ENCODE results near the gene TRUB2. TPM values are rescaled to one million over a fixed set of nuclear protein-coding genes. Genes with fewer than 3 reads are reported as not detected.
A peak's percentile ranks its signal among the peaks of the same experiment; 100 is the strongest.

Gene TRUB2
- total and polyA plus RNA-seq, 2 of the 13 experiments (the other 11 are each of a cell fraction or from before 2014, with no cell fraction given): 22.3 to 41.2 TPM

DNA sequence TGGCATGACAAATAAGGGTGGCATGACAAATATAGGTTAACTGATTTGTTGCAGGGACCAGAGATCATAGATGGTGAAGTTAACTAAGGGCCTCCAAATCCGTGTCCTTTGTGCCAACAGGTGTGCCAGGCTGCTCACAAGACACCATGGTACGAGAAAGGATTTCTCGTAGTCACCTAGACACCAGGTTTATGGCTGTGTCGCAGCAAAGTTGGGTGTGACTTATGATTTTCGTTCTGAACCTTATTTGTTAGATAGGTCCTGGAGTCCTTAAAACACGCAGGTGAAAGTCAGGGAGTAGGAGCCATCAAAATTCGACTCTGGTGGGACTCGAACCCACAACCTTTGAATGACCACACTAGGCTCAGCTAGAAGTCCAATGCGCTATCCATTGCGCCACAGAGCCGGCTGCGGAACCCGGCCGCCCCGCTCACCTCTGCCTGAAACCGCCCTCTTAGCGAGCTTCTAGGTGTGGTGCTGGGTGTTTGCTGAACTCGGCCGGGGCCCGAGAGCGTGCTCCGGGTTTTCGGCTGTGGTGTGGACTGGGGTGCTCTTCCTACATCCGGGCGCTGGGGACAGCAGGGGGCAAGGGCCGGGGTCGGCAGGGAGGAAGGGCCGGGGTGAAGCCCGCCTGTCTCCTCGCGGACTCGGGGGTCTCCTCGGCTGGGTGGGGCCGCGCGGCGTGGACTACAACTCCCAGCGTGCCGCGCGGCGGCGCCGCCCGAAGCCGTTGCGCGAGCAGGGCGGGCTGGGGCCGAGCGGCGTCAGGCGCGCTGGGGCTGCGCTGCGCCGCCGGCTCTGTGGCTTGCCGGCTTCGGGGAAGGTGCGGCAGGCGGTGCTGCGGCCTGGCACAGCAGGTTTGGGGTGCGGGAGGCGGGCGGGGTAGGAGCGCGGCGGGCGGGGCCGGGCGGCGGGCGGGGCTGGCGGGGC is 17.8 kb upstream of the TRUB2 start, which contains the start of gene SLC27A4 (continued):
- TF ChIP-seq, protein P1, sequence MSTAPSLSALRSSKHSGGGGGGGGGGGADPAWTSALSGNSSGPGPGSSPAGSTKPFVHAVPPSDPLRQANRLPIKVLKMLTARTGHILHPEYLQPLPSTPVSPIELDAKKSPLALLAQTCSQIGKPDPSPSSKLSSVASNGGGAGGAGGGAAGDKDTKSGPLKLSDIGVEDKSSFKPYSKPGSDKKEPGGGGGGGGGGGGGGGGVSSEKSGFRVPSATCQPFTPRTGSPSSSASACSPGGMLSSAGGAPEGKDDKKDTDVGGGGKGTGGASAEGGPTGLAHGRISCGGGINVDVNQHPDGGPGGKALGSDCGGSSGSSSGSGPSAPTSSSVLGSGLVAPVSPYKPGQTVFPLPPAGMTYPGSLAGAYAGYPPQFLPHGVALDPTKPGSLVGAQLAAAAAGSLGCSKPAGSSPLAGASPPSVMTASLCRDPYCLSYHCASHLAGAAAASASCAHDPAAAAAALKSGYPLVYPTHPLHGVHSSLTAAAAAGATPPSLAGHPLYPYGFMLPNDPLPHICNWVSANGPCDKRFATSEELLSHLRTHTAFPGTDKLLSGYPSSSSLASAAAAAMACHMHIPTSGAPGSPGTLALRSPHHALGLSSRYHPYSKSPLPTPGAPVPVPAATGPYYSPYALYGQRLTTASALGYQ (CRISPR knock-in tag; IDR thresholded peaks at IDR 0.05): no peak
- TF ChIP-seq NFIC (IDR thresholded peaks at IDR 0.05; ENCODE audit: low read length): no peak
- 0 out of 2 replicates have a peak, but pooled peaks have one; percentile 27 for TF ChIP-seq TP53 (CRISPR knock-in tag; conservative IDR thresholded peaks at IDR 0.05)
- TF ChIP-seq MXD4 (CRISPR knock-in tag; IDR thresholded peaks at IDR 0.05): no peak
- peak; percentile 88 for TF ChIP-seq ZBTB7B (CRISPR knock-in tag; IDR thresholded peaks at IDR 0.05)
- TF ChIP-seq BORCS8-MEF2B (CRISPR knock-in tag; IDR thresholded peaks at IDR 0.05): peak; percentile 22; the same call in 1 of the 2 replicates
- peak; percentile 41; the same call in 1 of the 2 replicates for TF ChIP-seq ZBTB20 (CRISPR knock-in tag; IDR thresholded peaks at IDR 0.05; ENCODE audit: borderline replicate concordance, low read depth)
- TF ChIP-seq, protein P2, sequence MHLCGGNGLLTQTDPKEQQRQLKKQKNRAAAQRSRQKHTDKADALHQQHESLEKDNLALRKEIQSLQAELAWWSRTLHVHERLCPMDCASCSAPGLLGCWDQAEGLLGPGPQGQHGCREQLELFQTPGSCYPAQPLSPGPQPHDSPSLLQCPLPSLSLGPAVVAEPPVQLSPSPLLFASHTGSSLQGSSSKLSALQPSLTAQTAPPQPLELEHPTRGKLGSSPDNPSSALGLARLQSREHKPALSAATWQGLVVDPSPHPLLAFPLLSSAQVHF (CRISPR knock-in tag; IDR thresholded peaks at IDR 0.05): 0 out of 2 replicates have a peak, but pooled peaks have one; percentile 2
- no peak for TF ChIP-seq ZNF614 (CRISPR knock-in tag; IDR thresholded peaks at IDR 0.05; ENCODE audit: borderline replicate concordance)
- TF ChIP-seq NRL (CRISPR knock-in tag; IDR thresholded peaks at IDR 0.05; ENCODE audit: borderline replicate concordance): no peak; the same call in 1 of the 2 replicates
- TF ChIP-seq RXRB (CRISPR knock-in tag; IDR thresholded peaks at IDR 0.05; ENCODE audit: borderline replicate concordance): 0 out of 2 replicates have a peak, but pooled peaks have one; percentile 6
- TF ChIP-seq IRX3 (CRISPR knock-in tag; IDR thresholded peaks at IDR 0.05; ENCODE audit: borderline replicate concordance, low read depth): no peak
- no peak for TF ChIP-seq NFIB (CRISPR knock-in tag; IDR thresholded peaks at IDR 0.05; ENCODE audit: borderline replicate concordance)
- TF ChIP-seq, protein P3, sequence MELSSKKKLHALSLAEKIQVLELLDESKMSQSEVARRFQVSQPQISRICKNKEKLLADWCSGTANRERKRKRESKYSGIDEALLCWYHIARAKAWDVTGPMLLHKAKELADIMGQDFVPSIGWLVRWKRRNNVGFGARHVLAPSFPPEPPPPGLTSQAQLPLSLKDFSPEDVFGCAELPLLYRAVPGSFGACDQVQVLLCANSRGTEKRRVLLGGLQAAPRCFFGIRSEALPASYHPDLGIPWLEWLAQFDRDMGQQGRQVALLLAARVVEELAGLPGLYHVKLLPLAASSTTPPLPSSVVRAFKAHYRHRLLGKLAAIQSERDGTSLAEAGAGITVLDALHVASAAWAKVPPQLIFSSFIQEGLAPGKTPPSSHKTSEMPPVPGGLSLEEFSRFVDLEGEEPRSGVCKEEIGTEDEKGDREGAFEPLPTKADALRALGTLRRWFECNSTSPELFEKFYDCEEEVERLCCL (CRISPR knock-in tag; IDR thresholded peaks at IDR 0.05; ENCODE audit: borderline replicate concordance): no peak
- TF ChIP-seq PHF20 (CRISPR knock-in tag; IDR thresholded peaks at IDR 0.05): peak; percentile 22; the same call in 1 of the 2 replicates
- 0 out of 2 replicates have a peak, but pooled peaks have one; percentile 13 for TF ChIP-seq NR2F6 (IDR thresholded peaks at IDR 0.05)
- peak; percentile 27; the same call in 1 of the 2 replicates for TF ChIP-seq NR2F6 (CRISPR knock-in tag; IDR thresholded peaks at IDR 0.05)
- 0 out of 2 replicates have a peak, but pooled peaks have one; percentile 24 for TF ChIP-seq ZNF550 (CRISPR knock-in tag; IDR thresholded peaks at IDR 0.05; ENCODE audit: borderline replicate concordance)
- peak in 1 of 2 experiments; percentile 59; a peak in 1 of 4 replicates for TF ChIP-seq KLF16 (CRISPR knock-in tag; IDR thresholded peaks at IDR 0.05)
- 0 out of 2 replicates have a peak, but pooled peaks have one; percentile 45 for TF ChIP-seq ZNF761 (CRISPR knock-in tag; conservative IDR thresholded peaks at IDR 0.05)
- no peak for TF ChIP-seq ZNF20 (CRISPR knock-in tag; IDR thresholded peaks at IDR 0.05)
- TF ChIP-seq, protein P4, sequence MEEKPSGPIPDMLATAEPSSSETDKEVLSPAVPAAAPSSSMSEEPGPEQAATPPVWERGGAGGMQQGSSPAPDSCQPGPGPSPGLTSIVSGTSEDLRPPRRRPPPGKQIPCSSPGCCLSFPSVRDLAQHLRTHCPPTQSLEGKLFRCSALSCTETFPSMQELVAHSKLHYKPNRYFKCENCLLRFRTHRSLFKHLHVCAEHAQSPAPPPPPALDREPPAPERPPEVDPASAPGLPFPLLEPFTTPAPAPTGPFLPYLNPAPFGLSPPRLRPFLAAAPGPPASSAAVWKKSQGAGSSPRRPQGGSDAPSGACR (CRISPR knock-in tag; IDR thresholded peaks at IDR 0.05): no peak
- TF ChIP-seq KLF12 (CRISPR knock-in tag; IDR thresholded peaks at IDR 0.05; ENCODE audit: borderline replicate concordance): peak; percentile 83; the same call in 1 of the 2 replicates
- TF ChIP-seq KAT8 (CRISPR knock-in tag; IDR thresholded peaks at IDR 0.05): peak; percentile 63; the same call in 1 of the 2 replicates
- TF ChIP-seq ZNF747 (CRISPR knock-in tag; IDR thresholded peaks at IDR 0.05; ENCODE audit: borderline replicate concordance): peak; percentile 59; the same call in 1 of the 2 replicates
